NCI-H2196 treated with DMSO at 0.1 percent for 48 hours (cell line): ENCODE data around the gene ITPR2.
"Not testable (repeated sequence)": the region's sequence is repeated elsewhere in the genome, so short reads cannot be mapped to it uniquely, and the experiment has no call there.

Experiments
- DNase-seq: peaks from one replicate; lab custom pipeline; 2025; ENCODE audit not compliant: unreplicated experiment; lab: John Stamatoyannopoulos, UW

ITPR2 gene

DNA sequence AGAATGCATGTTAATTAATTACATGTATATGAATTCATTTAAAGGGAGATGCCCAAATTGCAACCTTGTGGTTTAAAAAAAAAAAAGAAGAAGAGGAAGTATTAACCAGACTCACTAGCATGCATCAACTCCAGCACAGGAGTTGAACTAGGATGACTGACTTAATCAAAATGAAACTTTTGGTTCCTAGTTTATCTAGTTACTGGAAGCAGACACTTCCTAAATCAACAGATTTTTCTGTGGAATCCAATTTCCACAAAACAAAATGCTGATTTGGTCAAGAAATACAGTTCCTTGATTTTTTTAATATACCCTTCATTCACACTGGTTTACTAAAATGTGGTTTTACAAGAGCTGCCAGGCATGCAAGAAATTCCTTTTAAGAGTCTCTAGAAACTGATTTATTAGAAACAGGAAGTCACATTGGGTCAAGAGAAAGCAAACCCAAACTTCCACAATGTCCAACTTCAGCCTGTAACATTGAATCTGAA lies 41.6 kb downstream of the ITPR2 start:
- no peak for DNase-seq

- no peak for DNase-seq
These were observed 42.4 kb downstream of the ITPR2 start for GRCh38 chr12:26790645-26790994.

DNA sequence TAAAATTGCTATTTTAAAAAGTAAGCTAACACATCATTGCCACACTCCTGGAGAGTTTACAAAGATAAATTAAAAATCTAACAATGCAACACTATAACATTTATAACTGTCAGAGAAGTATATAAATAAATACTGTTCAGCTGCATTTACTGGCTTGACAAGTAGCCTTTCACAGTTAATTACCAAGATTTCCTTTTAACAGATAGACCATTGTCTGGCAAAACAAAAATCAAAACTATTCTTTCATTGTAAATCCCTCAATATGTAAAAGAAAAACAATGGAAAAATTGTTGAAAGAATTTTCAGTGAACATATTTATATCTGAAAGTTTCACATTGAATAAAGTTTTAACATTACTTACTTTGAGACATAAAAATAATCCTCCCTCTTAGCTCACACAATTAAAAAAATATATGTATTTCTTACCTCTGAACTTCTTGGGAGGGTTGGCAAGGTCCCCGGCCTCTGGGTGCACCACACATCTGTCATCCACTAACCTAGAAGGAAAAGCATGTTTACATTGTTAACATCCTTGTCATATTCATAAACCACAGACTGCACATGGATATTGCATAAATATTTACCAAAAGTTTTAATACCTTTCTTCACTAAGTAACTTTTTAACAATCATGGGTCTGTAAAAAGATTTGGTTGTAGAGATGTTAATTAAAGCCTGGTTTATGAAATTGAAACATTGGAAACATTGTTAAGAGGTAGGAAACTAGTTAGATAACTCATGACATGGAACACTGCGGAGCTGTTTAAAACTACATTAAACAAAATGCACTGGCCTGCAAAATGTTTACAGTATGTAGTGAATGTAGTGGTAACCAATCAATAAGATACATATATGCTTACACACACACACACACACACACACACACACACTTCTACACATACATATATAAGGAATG lies 43.0 kb downstream of the ITPR2 start:
- DNase-seq, result no peak

- DNase-seq, result peak; percentile 39
These were observed 46.0 kb downstream of the ITPR2 start for GRCh38 chr12:26786865-26787514.

GRCh38 chr12:26786491-26786864 lies 46.5 kb downstream of the ITPR2 start:
- DNase-seq, result no peak

- not testable (repeated sequence) for DNase-seq
These were observed 49.1 kb downstream of the ITPR2 start for GRCh38 chr12:26783816-26784379.

DNA sequence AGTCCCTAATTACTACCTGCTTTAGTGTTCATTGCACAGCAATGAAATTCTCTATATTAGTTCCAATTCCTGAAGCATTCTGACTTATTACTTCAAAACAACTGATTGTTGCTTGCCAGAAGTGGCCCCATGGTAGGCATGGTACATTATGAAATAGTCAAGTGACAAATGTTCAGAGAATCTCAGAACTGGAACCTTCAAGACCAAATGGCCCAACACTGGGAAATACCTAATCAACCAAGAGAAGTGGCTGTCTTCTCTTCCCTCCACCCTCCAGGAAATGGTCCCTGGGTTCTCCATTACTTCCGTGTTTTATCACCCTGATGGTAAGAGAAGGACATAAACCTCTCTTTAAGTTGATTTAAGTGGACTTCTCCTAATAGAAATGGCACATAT lies 49.9 kb downstream of the ITPR2 start:
- DNase-seq, result no peak

DNA sequence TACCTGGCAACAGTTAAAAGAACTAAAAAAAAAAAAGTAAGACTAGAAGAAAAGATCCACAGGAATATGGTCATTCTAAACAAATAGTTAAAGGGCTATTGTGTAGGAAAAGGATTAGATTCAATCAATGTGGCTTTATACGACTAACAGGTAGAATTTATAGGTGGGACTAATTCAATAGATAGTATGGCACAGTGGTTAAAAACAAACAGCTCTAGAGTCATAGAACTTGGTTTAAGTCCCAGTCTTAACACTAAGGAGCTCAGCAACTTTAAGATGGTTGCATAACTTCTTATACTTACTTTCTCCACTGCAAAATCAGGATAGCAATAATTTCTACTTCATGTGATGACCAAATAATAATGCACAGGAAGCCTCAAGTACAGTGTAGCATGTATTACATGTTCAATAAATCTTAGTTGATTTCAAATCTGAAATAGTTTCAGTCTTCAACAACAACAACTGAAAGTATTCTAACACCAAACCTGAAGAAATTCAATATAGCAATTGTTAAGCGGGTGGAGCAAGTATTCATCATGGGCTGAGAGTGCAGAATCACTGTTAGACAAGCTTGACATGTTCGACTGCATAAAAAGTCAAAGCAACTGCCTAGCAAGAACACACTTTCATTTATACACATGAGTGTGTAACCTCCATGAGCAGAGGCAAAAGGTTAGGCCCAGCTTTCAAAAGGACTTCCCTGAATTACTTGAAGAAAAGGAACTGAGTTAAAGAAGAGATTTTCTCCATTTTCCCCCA lies 50.4 kb downstream of the ITPR2 start:
- DNase-seq, result no peak

- DNase-seq, result not testable (repeated sequence)
These were observed 52.3 kb downstream of the ITPR2 start for GRCh38 chr12:26780656-26781055.

- not testable (repeated sequence) for DNase-seq
These were observed 54.7 kb downstream of the ITPR2 start for GRCh38 chr12:26778173-26778775.

DNA sequence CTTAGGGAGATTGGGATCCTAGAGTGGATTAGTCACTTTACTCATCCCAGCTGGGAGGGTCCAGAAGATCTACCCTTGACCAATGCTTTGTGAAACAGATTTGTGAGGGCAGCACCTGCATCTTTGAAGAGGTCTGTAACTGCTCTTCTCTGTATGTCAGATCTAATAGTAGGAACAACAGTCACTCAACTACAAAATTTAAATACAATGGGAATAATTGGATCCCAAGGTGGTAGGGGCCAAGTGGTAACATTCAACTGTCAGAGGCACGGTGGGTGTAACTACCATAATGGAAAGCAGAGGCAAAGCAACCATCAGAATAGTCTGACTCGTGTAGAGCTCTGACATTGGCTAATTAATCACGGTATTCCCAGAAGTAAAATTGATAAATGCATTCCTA lies 55.8 kb downstream of the ITPR2 start:
- DNase-seq, result no peak

DNA sequence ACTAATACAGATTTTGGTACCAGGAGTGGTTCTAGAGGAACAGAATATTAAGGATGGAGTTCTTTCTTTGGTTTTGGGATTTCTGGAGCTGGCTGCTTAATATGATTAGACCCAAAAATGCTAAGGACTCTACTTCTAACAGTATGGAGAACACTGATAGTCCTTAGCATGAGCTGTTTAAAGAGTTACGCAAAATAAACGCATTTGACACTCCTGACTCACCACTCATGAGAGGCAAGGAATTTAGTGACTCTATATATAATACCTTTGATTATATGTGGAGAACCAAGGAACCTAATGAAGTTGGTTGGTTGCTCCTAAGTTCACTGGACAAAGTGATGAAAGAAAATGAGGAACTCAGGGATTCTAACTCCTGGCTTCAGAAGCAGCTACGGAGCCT lies 57.0 kb downstream of the ITPR2 start:
- DNase-seq, result not testable (repeated sequence)

DNA sequence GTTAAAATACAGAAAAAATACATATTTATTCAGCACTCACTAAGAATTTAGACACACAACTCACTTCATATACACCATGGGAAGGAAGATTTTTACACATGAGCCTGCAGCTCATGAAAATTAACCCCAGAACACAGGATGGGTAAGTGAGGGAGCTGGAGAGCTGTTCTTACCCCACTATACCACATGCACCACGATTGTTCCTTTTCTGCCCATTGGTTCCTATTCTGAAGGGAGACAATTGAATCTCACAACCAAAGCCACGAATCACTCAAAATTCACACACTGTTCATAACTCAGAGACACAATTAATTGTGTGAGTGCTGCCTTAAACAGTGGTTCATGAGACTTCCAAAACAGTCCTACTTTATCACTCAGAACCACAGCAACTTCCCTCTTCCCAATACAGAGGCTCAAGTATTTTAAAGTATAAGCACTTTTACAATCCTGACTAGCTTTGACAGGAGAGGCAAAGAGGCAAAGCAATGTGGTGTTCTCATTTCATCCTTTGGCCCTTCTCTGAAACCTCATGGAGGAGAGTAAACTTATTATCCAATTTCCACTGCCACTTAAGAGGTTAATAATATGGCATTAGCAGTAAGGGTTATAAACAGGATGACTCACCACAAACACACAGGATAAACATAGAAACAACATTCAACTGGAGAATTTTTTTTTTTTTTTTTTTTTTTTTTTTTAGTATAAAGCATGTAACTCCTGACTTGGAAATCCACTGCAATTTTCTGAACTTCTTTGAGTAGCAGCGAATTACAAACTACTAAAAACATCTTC lies 59.5 kb downstream of the ITPR2 start:
- DNase-seq, result no peak

DNA sequence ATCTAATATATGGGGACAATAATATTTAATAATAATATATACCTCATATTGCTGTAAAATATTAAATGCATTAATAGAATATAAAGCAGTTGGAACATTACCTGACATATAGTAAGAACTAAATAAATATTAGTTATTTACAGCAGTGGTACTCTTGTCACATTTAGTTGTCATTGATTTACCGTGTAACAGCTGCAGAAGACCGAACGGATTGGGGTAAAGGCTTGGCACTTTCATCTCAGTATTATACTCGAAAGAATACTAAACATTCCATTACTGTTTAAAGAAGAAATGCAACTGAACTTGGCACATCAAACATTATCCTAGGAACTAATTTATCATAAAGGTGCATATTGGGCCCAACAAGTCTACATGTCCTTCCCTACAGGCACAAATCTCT lies 61.1 kb downstream of the ITPR2 start:
- no peak for DNase-seq

DNA sequence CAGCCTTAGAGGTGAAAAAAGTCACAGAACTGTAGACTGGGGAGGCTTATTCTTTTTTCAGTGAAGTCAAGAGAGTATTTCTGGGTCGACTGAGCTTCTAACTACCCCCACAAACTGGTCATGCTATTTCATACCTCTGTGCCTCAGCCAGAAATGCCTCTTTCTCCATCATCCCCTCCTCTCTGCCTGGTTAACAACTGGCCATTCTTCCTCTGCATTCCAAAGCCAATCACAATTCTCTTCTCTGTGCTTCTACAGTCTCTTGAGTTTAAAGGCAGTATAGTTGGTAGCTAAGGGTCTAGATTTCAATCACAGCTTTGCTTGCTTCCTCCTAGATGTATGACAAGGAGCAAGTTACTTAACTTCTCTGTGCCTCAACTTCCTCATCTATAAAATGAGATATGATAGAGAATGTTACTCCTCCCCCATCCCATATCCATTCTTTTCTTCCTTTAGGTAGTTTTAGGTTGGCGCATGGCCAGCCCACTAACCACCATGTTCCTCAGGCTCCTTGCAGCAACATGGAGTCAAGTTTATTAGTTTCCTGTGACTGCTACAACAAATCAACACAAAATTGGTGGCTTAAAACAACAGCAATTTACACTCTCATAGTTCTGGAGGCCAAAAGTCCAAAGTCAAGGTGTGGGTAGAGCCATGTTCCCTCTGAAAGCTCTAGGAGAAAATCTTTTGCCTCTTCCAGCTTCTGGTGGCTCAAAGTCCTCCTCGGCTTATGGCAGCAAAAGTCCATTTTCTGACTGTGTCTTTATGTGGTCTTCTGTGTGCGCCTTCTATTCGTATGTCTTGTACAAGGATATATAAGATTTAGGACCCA lies 62.5 kb downstream of the ITPR2 start:
- DNase-seq, result no peak

DNA sequence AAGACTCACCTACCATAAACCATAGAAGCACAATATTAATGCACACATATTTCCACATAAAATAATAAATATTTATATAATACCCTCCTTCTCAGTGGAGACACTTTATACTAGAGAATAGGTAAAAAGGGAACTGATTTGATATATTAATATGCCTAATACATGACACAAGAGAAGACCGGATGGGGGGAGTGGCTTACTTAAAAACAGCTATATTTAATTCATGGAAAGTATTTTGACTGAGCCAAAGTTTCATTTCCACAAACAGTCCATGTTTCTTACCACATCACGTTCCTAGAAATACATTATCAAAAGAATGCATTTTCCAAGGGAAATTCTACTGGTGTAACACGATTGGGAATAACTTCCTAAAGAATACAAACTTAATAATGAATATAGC lies 63.4 kb downstream of the ITPR2 start:
- no peak for DNase-seq

DNA sequence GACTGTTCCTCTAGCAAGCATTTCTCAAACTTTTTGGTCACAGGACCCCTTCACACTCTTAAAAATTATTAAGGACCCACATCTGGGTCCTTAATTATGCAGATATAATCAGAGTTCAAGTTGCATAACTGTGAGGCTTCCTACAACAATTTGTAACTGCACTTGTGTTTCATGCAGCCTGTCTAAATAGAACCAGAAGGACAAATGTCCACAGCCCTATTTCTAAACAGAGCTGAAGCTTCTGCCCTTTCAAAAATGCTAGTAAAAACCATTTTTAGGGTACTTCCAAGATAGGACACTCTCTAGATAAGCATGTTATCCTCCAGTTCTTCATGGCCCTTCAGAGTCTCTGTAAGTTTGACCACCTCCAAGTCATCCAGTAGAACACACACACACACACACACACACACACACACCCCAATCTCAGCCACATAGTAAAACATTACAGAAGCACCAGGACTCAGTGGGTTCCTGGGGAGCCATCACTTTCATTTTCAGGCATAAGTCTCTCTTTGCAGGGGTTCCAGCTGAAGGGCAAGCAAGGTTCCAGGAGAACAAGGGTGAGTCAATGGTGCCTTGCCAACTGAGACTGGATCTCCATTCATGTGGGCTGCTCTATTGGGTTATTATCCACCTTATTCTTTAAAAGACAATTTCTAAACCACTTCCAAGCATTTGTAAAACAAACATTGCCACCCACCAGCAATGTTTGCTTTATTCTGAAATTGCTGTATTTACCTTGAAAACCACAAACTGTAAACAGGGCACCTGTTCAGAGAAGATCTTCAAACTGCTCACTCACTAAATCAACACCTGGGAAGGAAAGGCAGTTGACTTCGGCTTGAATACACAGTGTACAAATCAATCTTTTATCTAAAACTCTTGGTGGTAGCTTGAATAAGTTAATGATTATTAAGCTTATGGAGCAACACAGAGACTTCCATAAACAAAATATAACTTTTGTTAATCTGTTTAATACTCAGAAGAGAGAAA lies 64.1 kb downstream of the ITPR2 start:
- peak; percentile 86 for DNase-seq

DNA sequence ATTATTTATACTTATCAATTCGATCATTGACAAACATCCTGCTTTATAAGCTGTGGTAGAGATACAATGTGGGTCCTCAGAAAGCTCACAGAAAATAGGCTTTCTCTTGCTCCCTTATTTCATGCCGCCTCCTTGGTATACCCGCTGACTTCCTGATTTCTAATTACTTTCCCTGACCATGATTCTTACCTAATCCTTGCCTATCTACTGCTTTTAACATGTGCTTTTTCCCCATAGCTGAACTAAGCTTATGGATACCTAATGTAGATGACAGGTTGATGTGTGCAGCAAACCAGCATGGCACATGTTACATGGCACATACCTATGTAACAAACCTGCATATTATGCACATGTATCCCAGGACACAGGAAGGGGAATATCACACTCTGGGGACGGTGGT lies 65.1 kb downstream of the ITPR2 start:
- DNase-seq, result no peak
